GM18951 (cell line): ENCODE results near the gene OTUD5.
A peak's percentile ranks its signal among the peaks of the same experiment; 100 is the strongest.

Experiments
- POLR2A ChIP-seq: IDR thresholded peaks from 4 replicates; pipeline ENCODE4 v1.6.1; 2011; ENCODE audit warnings: mild to moderate bottlenecking; ENCODE audit not compliant: insufficient read length, insufficient read depth; ENCODE audit errors: extremely low read depth
- in situ Hi-C: fragments of 300-500 bp; cut with MboI; formaldehyde crosslinking; loops from one replicate; pipeline ENCODE4 v1.12.0; 2022; ENCODE audit warnings: low sequenced_read_pairs, mixed read lengths, inconsistent platforms; ENCODE audit not compliant: unreplicated experiment

OTUD5 gene, protein sequence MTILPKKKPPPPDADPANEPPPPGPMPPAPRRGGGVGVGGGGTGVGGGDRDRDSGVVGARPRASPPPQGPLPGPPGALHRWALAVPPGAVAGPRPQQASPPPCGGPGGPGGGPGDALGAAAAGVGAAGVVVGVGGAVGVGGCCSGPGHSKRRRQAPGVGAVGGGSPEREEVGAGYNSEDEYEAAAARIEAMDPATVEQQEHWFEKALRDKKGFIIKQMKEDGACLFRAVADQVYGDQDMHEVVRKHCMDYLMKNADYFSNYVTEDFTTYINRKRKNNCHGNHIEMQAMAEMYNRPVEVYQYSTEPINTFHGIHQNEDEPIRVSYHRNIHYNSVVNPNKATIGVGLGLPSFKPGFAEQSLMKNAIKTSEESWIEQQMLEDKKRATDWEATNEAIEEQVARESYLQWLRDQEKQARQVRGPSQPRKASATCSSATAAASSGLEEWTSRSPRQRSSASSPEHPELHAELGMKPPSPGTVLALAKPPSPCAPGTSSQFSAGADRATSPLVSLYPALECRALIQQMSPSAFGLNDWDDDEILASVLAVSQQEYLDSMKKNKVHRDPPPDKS

DNA sequence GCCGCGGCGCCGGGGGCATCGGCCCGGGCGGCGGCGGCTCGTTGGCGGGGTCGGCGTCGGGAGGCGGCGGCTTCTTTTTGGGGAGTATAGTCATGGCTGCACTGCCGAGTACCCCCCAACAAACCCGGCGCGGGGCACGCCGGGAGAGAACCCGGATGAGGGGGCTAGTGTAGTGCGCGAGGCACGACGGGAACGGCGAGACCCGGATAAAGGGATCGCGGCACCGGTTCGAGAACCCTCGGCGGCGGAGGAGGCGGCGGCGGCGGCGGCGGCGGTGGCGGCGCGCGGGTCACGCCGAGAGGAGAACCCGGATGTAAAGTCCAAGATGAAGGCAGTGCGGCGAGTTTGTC, at the start of gene OTUD5:
Gene OTUD5, minus strand, starts transcription at position 131 of the 350 bp plus-strand sequence. Its CDS starts 37 bp downstream, at position 94.
- in situ Hi-C loops: no loop called here
- TF ChIP-seq POLR2A: peak; percentile 55

DNA sequence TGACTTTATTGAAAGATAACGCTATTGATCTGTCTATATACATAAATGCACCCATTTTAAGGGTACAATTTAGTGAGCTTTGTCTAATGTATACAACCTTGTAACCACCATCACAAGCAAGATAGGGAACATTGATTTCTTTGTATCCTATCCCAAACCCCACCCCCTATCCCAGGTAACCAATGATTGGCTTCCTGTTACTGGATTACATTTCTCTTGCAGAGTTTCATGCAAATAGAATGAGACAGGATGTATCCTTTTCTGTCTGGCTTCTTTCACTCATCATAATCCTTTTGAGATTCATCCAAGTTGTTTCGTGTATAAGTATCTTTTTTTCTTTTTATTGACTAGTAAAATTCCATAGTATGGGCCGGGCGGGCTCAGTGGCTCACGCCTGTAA, 46.3 kb upstream of the OTUD5 start:
- TF ChIP-seq POLR2A: no peak
- in situ Hi-C loops: no loop called here

DNA sequence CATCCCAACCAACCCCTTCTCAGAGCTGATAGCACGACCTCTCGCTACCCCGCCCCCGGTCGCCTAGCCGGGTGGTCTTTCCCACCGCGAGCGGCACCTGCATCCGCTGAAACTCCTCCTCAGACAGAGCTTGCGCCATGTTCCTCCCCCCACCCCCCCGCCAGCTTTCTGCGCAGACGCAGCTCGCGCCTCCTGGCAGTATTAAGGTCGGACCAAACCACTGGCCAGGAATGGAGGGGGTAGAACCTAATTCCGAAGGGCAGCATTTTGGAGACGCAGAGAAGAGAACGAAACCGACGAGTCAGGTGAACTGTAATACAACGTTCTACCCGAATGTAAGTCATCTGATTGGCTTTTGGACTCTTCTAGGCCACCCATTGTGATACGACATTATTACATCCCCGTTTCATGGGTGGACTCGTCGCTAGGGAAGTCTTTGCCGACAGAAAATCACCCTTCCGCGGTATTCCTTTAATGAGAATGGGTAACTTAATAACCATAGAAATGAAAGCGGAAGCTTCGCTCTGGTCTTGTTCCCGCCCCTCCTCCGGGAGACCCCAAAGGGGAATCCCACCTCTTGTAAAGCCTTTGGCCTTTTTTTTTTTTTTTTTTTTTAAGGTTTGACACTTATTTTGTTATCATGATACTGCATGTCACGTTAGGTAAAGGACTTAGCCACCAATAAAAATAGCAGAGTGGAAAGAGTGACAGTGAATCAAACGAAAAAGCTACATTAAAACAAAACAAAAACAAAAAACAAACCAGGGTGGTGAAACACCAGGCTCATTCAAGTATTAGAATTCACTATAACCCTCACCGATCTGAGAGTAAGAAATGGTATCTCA, 44.9 kb upstream of the OTUD5 start, which contains the start of gene GRIPAP1:
Gene GRIPAP1, minus strand, starts transcription at position 174 of the 845 bp plus-strand sequence. Its CDS starts 35 bp downstream, at position 139.
- peak; percentile 75 for TF ChIP-seq POLR2A

DNA sequence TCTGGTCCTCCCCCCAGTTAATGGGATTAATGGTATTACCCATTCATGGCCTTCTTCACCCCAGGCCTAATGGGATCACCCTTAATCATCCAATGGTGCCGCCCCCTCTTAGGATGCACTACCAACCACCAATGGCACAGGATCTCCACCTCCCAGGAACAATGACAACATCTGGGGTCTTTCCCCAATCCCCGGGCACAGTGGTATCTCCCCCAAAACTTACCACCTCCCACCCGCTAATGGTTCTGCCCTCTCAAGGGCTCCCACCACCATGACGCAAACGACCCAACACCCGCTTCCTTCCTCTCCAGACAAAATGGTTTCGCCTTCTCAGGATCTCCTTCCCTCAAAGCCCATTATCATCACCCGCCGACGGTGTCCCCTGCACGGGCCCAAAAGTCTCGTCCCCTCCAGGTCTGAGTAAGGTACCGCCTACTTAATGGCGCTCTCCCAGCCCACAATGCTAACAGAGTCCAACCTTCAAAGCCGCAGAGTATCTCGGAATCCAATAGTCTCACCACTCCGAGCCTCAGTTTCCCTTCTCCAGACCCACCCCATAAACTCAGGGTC, 44.2 kb upstream of the OTUD5 start:
- in situ Hi-C loops: no loop called here

More for the DNA sequence above, 44.9 kb upstream of the OTUD5 start, which contains the start of gene GRIPAP1:
- in situ Hi-C loops: no loop called here

DNA sequence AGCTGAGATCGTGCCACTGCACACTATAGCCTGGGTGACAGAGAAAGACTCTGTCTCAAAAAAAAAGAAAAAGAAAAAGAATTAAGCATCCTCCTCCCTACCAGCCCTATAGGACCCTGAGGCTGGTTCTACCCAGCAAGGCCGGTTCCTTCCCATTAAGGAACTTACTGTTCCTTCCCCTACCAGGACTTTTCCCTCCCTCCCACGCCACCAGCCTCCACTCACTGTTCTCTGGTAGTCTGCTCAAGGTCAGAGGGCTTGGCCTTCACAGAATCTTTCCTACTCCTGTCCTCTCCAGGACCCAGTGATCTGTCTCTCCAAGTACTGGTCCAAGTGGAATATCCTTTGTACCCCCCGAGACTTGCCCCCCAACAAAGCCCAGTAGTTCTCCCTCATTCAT, 43.2 kb upstream of the OTUD5 start:
- in situ Hi-C loops: no loop called here
- no peak for TF ChIP-seq POLR2A

More for the DNA sequence above, 44.2 kb upstream of the OTUD5 start:
- TF ChIP-seq POLR2A: no peak

DNA sequence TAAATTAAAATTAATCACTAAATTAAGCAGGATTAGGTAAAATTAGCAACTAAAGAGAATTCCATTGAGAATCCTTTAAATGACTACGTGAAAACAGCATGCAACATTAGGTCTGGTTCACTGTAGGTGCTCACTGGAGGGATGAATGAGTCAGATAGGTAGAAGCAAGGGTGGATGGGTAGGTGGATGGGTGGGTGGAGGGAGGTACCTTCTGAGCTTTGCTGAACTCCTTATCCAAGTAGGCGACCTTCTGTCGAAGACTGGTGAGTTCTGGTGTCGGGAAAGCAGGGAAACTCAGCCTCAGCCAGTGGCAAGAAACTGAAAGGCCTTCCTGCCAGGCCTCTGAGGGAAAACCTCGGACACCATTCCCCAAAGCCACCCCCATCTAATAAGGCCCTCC, 41.6 kb upstream of the OTUD5 start:
- in situ Hi-C loops: no loop called here
- no peak for TF ChIP-seq POLR2A

DNA sequence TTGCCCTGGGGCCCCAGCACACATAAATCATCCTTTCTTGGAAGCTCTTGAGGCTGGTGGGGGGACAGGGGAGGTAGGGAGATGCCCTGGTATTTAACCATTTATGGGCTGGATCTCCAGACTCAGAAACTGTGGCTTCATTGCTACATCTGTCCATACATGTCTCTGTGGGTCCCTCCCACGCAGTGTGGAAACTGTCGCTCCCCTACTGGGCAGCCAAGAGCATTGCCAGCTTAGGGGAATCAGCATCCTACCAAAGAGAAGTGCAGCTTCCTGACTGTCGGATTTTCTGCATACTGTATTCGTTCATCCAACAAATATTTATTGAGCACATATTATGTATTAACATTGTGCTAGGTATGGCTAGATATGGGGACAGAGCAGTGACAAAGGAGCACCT, 41.0 kb upstream of the OTUD5 start:
- TF ChIP-seq POLR2A: no peak

DNA sequence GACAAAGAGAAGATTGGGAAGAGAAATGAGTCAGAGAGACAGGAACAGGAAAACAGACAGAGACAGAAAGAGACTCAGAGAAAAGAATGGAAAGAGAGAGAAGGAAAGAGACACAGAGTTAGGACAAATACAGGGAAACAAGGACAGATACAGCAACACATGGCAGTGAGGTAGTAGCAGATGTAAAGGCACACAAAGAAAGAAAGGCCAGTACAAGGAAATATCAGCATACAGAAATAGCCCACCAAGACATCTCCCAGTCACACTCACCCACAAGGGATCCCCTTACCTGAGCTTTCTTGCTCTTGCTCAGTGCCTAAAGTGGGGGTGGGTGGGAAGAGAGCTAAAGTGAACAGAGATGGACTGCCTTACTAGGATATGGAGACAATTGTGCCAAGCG, 40.5 kb upstream of the OTUD5 start:
- no peak for TF ChIP-seq POLR2A
- in situ Hi-C loops: no loop called here

More for the DNA sequence above, 41.0 kb upstream of the OTUD5 start:
- in situ Hi-C loops: no loop called here

DNA sequence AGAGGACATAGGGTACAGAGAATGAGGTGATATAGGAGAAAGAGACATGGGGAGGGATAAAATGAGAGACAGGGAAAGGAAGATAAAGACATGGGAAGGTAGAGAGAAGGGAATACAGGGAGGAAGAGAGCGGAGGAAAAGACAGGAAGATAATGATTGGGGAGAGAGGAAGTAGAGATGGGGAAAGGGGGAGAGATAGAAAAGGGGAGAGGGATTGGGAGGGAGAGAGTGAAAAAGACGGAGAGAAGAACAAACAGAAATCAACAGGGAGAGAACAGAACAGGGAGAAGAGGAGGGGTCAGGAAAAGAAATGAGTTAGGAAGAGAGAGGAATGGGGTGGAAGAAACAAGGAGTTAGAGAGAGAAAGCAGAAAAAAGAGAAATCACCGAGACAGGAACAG, 40.0 kb upstream of the OTUD5 start:
- in situ Hi-C loops: no loop called here
- TF ChIP-seq POLR2A: no peak

DNA sequence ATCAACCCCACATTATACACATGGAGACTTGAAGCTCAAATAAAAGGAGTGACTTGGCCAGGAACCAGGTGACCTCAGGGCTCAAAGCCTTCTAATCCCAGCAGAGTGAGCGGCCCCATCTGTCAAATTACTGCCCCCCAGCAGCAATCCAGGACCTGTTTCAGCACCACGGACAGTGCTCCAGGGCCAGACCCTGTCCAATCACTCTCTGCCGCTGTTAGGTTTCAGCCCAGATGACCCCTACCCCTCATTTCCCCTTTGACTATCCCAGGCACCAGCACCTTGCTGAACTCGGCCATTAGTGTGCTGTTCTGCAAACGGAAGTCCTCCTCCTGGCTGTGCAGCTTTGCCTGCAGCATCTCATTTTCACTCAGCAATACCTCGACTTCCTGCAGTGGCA, 39.6 kb upstream of the OTUD5 start:
- TF ChIP-seq POLR2A: no peak
- in situ Hi-C loops: no loop called here

DNA sequence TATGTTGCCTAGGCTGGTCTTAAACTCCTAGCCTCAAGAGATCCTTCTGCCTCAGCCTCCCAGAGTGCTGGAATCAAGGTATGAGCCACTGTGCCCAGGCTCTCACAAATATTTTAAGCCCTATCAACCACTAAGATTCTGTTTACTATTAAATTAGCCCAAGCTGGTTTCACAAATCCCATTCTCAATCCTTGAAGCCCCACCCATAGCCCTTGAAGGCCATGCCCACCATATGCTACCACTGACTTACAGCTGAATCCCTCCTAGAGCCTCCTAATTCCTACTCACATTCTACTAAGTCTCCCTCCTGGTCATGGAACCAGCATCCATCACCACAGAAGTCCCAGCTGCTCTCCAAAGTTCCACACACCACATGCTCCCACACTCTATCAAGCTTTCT, 34.9 kb upstream of the OTUD5 start:
- in situ Hi-C loops: no loop called here
- TF ChIP-seq POLR2A: no peak

DNA sequence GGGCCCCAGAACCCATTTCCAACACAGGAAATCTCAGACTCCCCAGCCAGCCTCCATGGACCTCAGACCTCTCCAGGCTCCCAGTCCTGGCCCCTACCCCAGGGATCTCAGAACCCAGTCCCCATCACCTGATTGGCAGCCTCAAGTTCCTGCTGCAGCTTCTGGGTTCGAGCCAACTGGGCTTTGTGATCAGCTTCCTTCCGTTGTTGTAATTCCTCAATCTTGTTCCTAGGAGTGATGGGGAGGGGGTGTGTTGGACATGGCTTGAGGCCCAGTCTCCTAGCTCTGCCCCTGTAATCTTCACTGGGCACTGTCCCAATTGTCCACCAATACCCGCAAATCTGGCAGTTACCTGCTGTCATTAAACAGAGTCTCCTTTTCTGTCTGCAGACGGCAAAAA, 32.1 kb upstream of the OTUD5 start:
- no peak for TF ChIP-seq POLR2A
- in situ Hi-C loops: no loop called here

DNA sequence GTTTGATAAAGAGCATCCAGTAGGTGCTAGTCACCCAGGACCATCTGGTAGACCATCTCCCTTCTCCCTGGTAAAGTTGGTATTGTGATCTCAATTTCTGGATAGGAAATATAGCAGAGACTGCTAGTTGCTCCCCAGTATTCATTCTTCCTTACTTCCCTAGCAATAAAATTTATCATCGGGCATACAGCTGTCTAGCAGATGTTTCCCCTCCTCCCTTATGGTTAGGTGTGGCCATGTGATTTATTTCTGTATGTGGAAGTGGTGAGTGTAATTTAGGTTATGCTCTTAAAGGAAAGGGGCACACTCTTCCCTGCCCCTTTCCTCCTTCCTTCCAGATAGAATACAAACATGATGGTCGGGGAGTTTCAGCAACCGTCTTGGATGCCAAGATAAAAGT, 26.5 kb upstream of the OTUD5 start:
- in situ Hi-C loops: no loop called here

DNA sequence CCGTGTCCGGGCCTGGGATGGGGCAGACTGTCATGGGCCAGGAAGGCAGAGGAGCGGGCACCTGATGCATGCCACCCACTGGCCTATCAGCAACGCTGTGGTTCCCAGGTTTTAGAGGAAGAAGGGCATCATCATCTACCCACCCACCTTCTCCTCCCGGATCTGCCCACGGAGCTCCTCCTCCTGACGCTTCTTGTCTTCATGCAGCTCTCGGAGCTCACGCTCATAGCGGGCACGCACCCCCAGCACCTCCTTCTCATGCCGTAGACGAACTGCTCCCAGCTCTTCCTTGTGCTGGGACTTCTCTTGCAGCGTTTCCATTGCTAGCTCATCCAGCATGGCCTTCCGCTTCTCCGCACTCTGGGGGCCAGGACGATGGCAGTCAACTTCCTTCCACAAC, 25.7 kb upstream of the OTUD5 start:
- in situ Hi-C loops: no loop called here
- TF ChIP-seq POLR2A: no peak

More for the DNA sequence above, 26.5 kb upstream of the OTUD5 start:
- TF ChIP-seq POLR2A: no peak
